Measurements from ENCODE around the gene FUNDC2.

DNA sequence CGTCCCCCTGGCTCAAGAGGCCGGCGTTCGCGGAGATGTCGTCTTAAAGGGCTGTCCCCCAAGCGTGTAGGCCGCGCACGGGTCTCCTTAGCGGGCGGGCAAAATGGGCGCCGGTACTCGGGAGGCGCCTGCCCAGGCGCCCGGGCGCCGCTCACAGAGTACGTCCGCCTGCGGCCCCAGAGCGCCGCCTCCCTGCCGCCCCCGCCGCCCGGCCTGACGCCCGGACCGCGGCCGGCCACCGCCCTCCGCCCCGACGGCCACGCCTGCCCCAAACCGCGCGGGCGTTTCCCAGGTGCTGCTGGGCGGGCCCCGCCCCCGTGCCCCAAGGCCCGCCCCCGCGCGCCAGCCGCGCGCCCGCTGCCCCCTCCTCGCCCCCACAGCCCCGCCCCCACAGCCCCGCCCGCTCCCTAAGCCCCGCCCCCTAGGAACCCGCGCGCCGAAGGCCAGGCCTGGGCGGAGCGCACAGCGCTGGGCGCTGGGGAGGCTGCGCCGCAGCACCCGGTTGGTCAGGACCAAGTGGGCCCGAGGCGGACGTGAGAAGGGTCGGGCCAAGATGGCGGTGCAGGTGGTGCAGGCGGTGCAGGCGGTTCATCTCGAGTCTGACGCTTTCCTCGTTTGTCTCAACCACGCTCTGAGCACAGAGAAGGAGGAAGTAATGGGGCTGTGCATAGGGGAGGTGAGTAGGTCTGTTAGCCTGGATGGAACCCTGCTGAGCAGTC, 44.5 kb downstream of the FUNDC2 start, which contains the start of the genes BRCC3, CMC4 and MTCP1:
- TF ChIP-seq EZH2phosphoT487 (IDR thresholded peaks at IDR 0.05; ENCODE audit: low read length) (no peak), CTCF (IDR thresholded peaks at IDR 0.05; ENCODE audit: low read length) (no peak), EZH2 (optimal IDR thresholded peaks at IDR 0.05; ENCODE audit: low read depth, low read length) (no peak)
